ENCODE measurements around the gene SUPT4H1. TPM values are rescaled to one million over a fixed set of nuclear protein-coding genes. Genes with fewer than 3 reads are reported as not detected.

SUPT4H1 gene
- total and polyA plus RNA-seq, 9 of the 15 experiments (the other 6 are each of a cell fraction or from before 2014, with no cell fraction given), result 62.1 to 320 (median 117) TPM

- TF ChIP-seq ZNF444 (CRISPR knock-in tag; IDR thresholded peaks at IDR 0.05), result no peak; the same call in 1 of the 2 replicates
- TF ChIP-seq ZBTB17 (CRISPR knock-in tag; IDR thresholded peaks at IDR 0.05), result no peak
- no peak for TF ChIP-seq ZC3H4 (CRISPR knock-in tag; IDR thresholded peaks at IDR 0.05; ENCODE audit: borderline replicate concordance)
- 0 out of 2 replicates have a peak, but pooled peaks have one; percentile 27 for TF ChIP-seq TCF3 (CRISPR knock-in tag; IDR thresholded peaks at IDR 0.05)
- peak; percentile 86; the same call in 1 of the 2 replicates for TF ChIP-seq NFRKB (IDR thresholded peaks at IDR 0.05; ENCODE audit: low read depth)
- no peak for TF ChIP-seq CHD7 (IDR thresholded peaks at IDR 0.05; ENCODE audit: low read depth, low read length)
- TF ChIP-seq ZNF197 (CRISPR knock-in tag; IDR thresholded peaks at IDR 0.05; ENCODE audit: low read depth), result peak; percentile 91
- TF ChIP-seq RBM14 (IDR thresholded peaks at IDR 0.05; ENCODE audit: borderline replicate concordance, insufficient read depth, low read depth, low read length), result no peak
- no peak for TF ChIP-seq ZNF695 (CRISPR knock-in tag; IDR thresholded peaks at IDR 0.05)
- no peak for TF ChIP-seq ZNF76 (CRISPR knock-in tag; IDR thresholded peaks at IDR 0.05; ENCODE audit: borderline replicate concordance)
- TF ChIP-seq ZNF75A (CRISPR knock-in tag; IDR thresholded peaks at IDR 0.05), result no peak
- TF ChIP-seq MTA3 (IDR thresholded peaks at IDR 0.05; ENCODE audit: borderline replicate concordance), result peak; percentile 50; the same call in 1 of the 2 replicates
- TF ChIP-seq LARP7 (IDR thresholded peaks at IDR 0.05), result no peak
- TF ChIP-seq, protein P1, sequence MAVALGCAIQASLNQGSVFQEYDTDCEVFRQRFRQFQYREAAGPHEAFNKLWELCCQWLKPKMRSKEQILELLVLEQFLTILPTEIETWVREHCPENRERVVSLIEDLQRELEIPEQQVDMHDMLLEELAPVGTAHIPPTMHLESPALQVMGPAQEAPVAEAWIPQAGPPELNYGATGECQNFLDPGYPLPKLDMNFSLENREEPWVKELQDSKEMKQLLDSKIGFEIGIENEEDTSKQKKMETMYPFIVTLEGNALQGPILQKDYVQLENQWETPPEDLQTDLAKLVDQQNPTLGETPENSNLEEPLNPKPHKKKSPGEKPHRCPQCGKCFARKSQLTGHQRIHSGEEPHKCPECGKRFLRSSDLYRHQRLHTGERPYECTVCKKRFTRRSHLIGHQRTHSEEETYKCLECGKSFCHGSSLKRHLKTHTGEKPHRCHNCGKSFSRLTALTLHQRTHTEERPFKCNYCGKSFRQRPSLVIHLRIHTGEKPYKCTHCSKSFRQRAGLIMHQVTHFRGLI (CRISPR knock-in tag; IDR thresholded peaks at IDR 0.05), result no peak
- peak; percentile 96 for TF ChIP-seq POLR2G (IDR thresholded peaks at IDR 0.05; ENCODE audit: low read depth, low read length)
These were observed 14.2 kb downstream of the SUPT4H1 start (continued) for GRCh38 chr17:58337600-58338453.
